ENCODE data around the gene CDKN1A.
A peak's percentile ranks its signal among the peaks of the same experiment; 100 is the strongest.

Gene CDKN1A

DNA sequence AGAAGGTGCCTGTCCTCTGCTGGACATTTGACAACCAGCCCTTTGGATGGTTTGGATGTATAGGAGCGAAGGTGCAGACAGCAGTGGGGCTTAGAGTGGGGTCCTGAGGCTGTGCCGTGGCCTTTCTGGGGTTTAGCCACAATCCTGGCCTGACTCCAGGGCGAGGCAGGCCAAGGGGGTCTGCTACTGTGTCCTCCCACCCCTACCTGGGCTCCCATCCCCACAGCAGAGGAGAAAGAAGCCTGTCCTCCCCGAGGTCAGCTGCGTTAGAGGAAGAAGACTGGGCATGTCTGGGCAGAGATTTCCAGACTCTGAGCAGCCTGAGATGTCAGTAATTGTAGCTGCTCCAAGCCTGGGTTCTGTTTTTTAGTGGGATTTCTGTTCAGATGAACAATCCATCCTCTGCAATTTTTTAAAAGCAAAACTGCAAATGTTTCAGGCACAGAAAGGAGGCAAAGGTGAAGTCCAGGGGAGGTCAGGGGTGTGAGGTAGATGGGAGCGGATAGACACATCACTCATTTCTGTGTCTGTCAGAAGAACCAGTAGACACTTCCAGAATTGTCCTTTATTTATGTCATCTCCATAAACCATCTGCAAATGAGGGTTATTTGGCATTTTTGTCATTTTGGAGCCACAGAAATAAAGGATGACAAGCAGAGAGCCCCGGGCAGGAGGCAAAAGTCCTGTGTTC is 1.3 kb upstream of the CDKN1A start:
- Histone ChIP-seq H3K27me3 (ENCODE audit: low read depth) (no peaks in the 10 kb centered on the region), H3K9me3 (no peaks in the 10 kb centered on the region), H3K4me3 (no peak overlapping the region), H3K36me3 (replicated peaks) (no peaks in the 10 kb centered on the region), H3K4me1 (peaks cover 10% of the 10 kb centered on the region)
- in situ Hi-C loops (cut with MboI; ENCODE audit: low sequenced_read_pairs): no loop called here
- no peak for DNase-seq (ENCODE audit: low spot score in 2 of 2)

DNA sequence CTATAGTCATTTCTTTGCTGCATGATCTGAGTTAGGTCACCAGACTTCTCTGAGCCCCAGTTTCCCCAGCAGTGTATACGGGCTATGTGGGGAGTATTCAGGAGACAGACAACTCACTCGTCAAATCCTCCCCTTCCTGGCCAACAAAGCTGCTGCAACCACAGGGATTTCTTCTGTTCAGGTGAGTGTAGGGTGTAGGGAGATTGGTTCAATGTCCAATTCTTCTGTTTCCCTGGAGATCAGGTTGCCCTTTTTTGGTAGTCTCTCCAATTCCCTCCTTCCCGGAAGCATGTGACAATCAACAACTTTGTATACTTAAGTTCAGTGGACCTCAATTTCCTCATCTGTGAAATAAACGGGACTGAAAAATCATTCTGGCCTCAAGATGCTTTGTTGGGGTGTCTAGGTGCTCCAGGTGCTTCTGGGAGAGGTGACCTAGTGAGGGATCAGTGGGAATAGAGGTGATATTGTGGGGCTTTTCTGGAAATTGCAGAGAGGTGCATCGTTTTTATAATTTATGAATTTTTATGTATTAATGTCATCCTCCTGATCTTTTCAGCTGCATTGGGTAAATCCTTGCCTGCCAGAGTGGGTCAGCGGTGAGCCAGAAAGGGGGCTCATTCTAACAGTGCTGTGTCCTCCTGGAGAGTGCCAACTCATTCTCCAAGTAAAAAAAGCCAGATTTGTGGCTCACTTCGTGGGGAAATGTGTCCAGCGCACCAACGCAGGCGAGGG is 594 bp upstream of the CDKN1A start:
- H3K9me3 ChIP-seq: no peaks in the 10 kb centered on the region
- H3K4me1 ChIP-seq: peaks cover 10% of the 10 kb centered on the region
- DNase-seq (ENCODE audit: low spot score in 2 of 2): no peak
- in situ Hi-C loops (cut with MboI; ENCODE audit: low sequenced_read_pairs): no loop called here
- no peak overlapping the region for H3K4me3 ChIP-seq
- no peaks in the 10 kb centered on the region for H3K27me3 ChIP-seq (ENCODE audit: low read depth)
- no peaks in the 10 kb centered on the region for H3K36me3 ChIP-seq (replicated peaks)

- Histone ChIP-seq H3K27me3 (ENCODE audit: low read depth) (no peaks in the 10 kb centered on the region), H3K36me3 (replicated peaks) (no peaks in the 10 kb centered on the region), H3K4me3 (peak overlapping the region; percentile 48), H3K4me1 (peaks cover 10% of the 10 kb centered on the region), H3K9me3 (no peaks in the 10 kb centered on the region)
- DNase-seq (ENCODE audit: low spot score in 2 of 2): peak in 1 of 2 experiments; percentile 51
- in situ Hi-C loops (cut with MboI; ENCODE audit: low sequenced_read_pairs): no loop called here
Observed at GRCh38 chr6:36679043-36679833, 724 bp downstream of the CDKN1A start.

GRCh38 chr6:36682328-36683144 is 4.0 kb downstream of the CDKN1A start:
- no peaks in the 10 kb centered on the region for H3K9me3 ChIP-seq
- no peaks in the 10 kb centered on the region for H3K36me3 ChIP-seq (replicated peaks)
- H3K27me3 ChIP-seq (ENCODE audit: low read depth): no peaks in the 10 kb centered on the region
- H3K4me1 ChIP-seq: peaks cover 10% of the 10 kb centered on the region
- in situ Hi-C loops (cut with MboI; ENCODE audit: low sequenced_read_pairs): no loop called here
- no peak for DNase-seq (ENCODE audit: low spot score in 2 of 2)
- no peak overlapping the region for H3K4me3 ChIP-seq

GRCh38 chr6:36683145-36683655 is 4.7 kb downstream of the CDKN1A start:
- peaks cover 6% of the 10 kb centered on the region for H3K4me1 ChIP-seq
- H3K36me3 ChIP-seq (replicated peaks): no peaks in the 10 kb centered on the region
- H3K27me3 ChIP-seq (ENCODE audit: low read depth): no peaks in the 10 kb centered on the region
- in situ Hi-C loops (cut with MboI; ENCODE audit: low sequenced_read_pairs): no loop called here
- no peaks in the 10 kb centered on the region for H3K9me3 ChIP-seq
- DNase-seq (ENCODE audit: low spot score in 2 of 2): no peak
- no peak overlapping the region for H3K4me3 ChIP-seq

DNA sequence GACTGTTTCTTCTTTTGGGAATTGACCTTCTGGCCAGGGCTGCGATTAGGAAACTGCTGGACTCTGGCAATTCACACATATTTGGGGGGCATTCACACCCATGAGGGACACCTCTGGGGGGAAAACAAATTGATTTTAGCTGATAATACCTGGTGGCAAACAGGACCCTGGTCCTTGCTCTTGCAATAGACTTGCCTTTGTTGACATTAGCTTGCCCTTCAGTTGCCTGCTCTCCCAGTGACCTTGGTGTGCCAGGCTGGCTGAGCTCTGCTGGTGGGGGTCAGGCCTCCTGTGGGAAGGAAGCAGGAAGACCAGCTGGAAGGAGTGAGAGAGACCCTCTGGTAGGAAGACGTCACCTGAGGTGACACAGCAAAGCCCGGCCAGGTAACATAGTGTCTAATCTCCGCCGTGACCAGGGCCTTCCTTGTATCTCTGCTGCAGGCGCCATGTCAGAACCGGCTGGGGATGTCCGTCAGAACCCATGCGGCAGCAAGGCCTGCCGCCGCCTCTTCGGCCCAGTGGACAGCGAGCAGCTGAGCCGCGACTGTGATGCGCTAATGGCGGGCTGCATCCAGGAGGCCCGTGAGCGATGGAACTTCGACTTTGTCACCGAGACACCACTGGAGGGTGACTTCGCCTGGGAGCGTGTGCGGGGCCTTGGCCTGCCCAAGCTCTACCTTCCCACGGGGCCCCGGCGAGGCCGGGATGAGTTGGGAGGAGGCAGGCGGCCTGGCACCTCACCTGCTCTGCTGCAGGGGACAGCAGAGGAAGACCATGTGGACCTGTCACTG is 5.3 kb downstream of the CDKN1A start:
- Histone ChIP-seq H3K36me3 (replicated peaks) (no peaks in the 10 kb centered on the region), H3K4me3 (no peak overlapping the region), H3K27me3 (ENCODE audit: low read depth) (no peaks in the 10 kb centered on the region), H3K9me3 (no peaks in the 10 kb centered on the region), H3K4me1 (peaks cover 3% of the 10 kb centered on the region)
- no peak for DNase-seq (ENCODE audit: low spot score in 2 of 2)
- in situ Hi-C loops (cut with MboI; ENCODE audit: low sequenced_read_pairs): no loop called here

DNA sequence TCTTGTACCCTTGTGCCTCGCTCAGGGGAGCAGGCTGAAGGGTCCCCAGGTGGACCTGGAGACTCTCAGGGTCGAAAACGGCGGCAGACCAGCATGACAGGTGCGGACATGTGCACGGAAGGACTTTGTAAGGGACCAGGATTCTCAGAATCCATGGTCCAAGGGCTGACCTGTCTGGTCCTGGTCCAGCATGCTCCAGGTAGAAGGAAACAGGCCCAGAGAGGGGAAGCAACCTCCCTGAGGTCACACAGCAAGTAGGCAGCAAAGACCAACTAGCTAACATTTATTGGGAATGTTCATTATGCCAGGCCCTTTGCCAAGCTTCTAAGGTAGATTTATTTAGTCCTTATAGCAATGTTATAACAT is 5.9 kb downstream of the CDKN1A start:
- Histone ChIP-seq H3K9me3 (no peaks in the 10 kb centered on the region), H3K4me3 (no peak overlapping the region), H3K4me1 (peaks cover 3% of the 10 kb centered on the region), H3K36me3 (replicated peaks) (no peaks in the 10 kb centered on the region), H3K27me3 (ENCODE audit: low read depth) (no peaks in the 10 kb centered on the region)
- in situ Hi-C loops (cut with MboI; ENCODE audit: low sequenced_read_pairs): no loop called here
- no peak for DNase-seq (ENCODE audit: low spot score in 2 of 2)

GRCh38 chr6:36685166-36685924 is 6.8 kb downstream of the CDKN1A start:
- Histone ChIP-seq H3K4me1 (peaks cover 3% of the 10 kb centered on the region), H3K4me3 (no peak overlapping the region), H3K36me3 (replicated peaks) (no peaks in the 10 kb centered on the region), H3K27me3 (ENCODE audit: low read depth) (no peaks in the 10 kb centered on the region), H3K9me3 (no peaks in the 10 kb centered on the region)
- in situ Hi-C loops (cut with MboI; ENCODE audit: low sequenced_read_pairs): no loop called here
- DNase-seq (ENCODE audit: low spot score in 2 of 2): peak in 1 of 2 experiments; percentile 5

DNA sequence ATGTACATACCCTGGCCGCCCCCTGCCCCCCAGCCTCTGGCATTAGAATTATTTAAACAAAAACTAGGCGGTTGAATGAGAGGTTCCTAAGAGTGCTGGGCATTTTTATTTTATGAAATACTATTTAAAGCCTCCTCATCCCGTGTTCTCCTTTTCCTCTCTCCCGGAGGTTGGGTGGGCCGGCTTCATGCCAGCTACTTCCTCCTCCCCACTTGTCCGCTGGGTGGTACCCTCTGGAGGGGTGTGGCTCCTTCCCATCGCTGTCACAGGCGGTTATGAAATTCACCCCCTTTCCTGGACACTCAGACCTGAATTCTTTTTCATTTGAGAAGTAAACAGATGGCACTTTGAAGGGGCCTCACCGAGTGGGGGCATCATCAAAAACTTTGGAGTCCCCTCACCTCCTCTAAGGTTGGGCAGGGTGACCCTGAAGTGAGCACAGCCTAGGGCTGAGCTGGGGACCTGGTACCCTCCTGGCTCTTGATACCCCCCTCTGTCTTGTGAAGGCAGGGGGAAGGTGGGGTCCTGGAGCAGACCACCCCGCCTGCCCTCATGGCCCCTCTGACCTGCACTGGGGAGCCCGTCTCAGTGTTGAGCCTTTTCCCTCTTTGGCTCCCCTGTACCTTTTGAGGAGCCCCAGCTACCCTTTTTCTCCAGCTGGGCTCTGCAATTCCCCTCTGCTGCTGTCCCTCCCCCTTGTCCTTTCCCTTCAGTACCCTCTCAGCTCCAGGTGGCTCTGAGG is 7.6 kb downstream of the CDKN1A start:
- no peaks in the 10 kb centered on the region for H3K9me3 ChIP-seq
- no peak for DNase-seq (ENCODE audit: low spot score in 2 of 2)
- H3K4me1 ChIP-seq: no peaks in the 10 kb centered on the region
- H3K4me3 ChIP-seq: no peak overlapping the region
- in situ Hi-C loops (cut with MboI; ENCODE audit: low sequenced_read_pairs): no loop called here
- no peaks in the 10 kb centered on the region for H3K36me3 ChIP-seq (replicated peaks)
- H3K27me3 ChIP-seq (ENCODE audit: low read depth): no peaks in the 10 kb centered on the region

GRCh38 chr6:36686668-36687513 is 8.4 kb downstream of the CDKN1A start:
- no peak for DNase-seq (ENCODE audit: low spot score in 2 of 2)
- no peaks in the 10 kb centered on the region for H3K36me3 ChIP-seq (replicated peaks)
- H3K4me3 ChIP-seq: no peak overlapping the region
- H3K9me3 ChIP-seq: no peaks in the 10 kb centered on the region
- in situ Hi-C loops (cut with MboI; ENCODE audit: low sequenced_read_pairs): no loop called here
- H3K4me1 ChIP-seq: no peaks in the 10 kb centered on the region
- no peaks in the 10 kb centered on the region for H3K27me3 ChIP-seq (ENCODE audit: low read depth)

DNA sequence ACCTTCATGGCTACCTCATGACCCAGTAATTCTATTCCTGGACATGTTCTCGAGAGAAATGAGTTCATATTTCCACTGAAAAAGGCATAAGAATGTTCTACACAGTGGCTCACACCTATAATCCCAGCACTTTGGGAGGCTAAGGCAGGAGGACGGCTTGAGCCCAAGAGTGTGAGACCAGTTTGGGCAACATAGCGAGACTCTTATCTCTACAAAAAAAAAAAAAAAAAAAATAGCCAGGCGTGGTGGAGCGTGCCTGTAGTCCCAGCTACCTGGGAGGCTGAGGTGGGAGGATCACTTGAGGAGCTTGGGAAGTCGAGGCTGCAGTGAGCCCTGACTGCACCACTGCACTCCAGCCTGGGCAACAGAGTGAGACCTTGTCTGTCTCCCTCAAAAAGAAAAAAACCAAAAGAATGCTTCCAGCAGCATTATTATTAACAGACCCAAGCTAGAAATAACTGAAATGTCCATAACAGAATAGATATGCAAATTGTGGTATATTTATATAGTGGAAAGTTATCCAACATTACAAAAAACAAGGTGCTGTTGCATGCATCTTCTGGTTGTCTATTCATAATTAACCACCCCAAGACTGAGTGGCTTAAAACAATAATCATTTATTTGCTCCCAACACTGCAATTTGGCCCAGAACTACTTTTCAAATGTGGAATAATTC is 9.7 kb downstream of the CDKN1A start:
- in situ Hi-C loops (cut with MboI; ENCODE audit: low sequenced_read_pairs): no loop called here
- Histone ChIP-seq H3K4me3 (no peak overlapping the region), H3K27me3 (ENCODE audit: low read depth) (no peaks in the 10 kb centered on the region), H3K36me3 (replicated peaks) (no peaks in the 10 kb centered on the region), H3K9me3 (no peaks in the 10 kb centered on the region), H3K4me1 (no peaks in the 10 kb centered on the region)
- no peak for DNase-seq (ENCODE audit: low spot score in 2 of 2)
